ENCODE results near the gene ALDH6A1.

- TF ChIP-seq CTCF (conservative IDR thresholded peaks at IDR 0.05; ENCODE audit: low read depth, low read length) (no peak), EZH2 (IDR thresholded peaks at IDR 0.05; ENCODE audit: borderline replicate concordance, low read depth, low read length, poor library complexity, severe bottlenecking) (no peak)
Observed at GRCh38 chr14:74042296-74042695, 42.0 kb downstream of the ALDH6A1 start.
